Prostate gland (tissue), 2 donors: Measurements from ENCODE around the gene XRCC3. TPM values are rescaled to one million over a fixed set of nuclear protein-coding genes. Genes with fewer than 3 reads are reported as not detected.

Experiments used
- DNase-seq: peaks from one replicate; pipeline ENCODE4 v3.0.0-alpha.2; 2019; ENCODE audit warnings: low spot score
- H3K27ac ChIP-seq, 2 donors: fragments of 200-600 bp; sonication (generic); 2 replicates each; pipeline ENCODE4 v1.5.1; 2017 to 2019
- H3K27me3 ChIP-seq: fragments of 200-600 bp; sonication (generic); replicated peaks from 2 replicates; pipeline ENCODE4 v1.5.1; 2019; ENCODE audit not compliant: insufficient read depth
- H3K36me3 ChIP-seq, 2 donors: fragments of 200-600 bp; sonication (generic); 1 replicate in 1 of 2; 2 replicates in 1 of 2; pipeline versions ENCODE4 v1.5.1 to v1.8.1; 2017 to 2019
- H3K4me1 ChIP-seq: fragments of 200-600 bp; sonication (generic); replicated peaks from 2 replicates; pipeline ENCODE4 v1.5.1; 2019
- H3K4me3 ChIP-seq, 2 donors: fragments of 200-600 bp; sonication (generic); 2 replicates each; pipeline ENCODE4 v1.5.1; 2017 to 2019
- H3K9me3 ChIP-seq: fragments of 200-600 bp; sonication (generic); 2 replicates; pipeline ENCODE4 v1.5.1; 2017
- CTCF ChIP-seq, 4 experiments: fragments of 200-600 bp in 2 of 4; fragments of 450-650 bp in 2 of 4; sonication (generic) in 2 of 4; IDR thresholded peaks; 1 replicate in 3 of 4; 2 replicates in 1 of 4; pipeline ENCODE4 v1.5.1; 2016 to 2019; ENCODE audit warnings: antibody characterized with exemption in 4 of 4, mild to moderate bottlenecking in 2 of 4, moderate library complexity in 2 of 4
- POLR2A ChIP-seq: fragments of 450-650 bp; IDR thresholded peaks from one replicate; pipeline ENCODE4 v1.6.1; 2016; ENCODE audit warnings: antibody characterized with exemption, mild to moderate bottlenecking
- POLR2AphosphoS5 ChIP-seq: sonication (generic); formaldehyde crosslinking; IDR thresholded peaks from one replicate; pipeline ENCODE4 v1.6.1; 2017; ENCODE audit warnings: antibody characterized with exemption
- WGBS: methylation state at CpG from one replicate; pipeline ENCODE4 v1.1.5; 2018; 5-methylcytosine and 5-hydroxymethylcytosine counted together
- intact Hi-C: fragments of 100-400 bp; cut with DNase I; formaldehyde crosslinking; loops from one replicate; pipeline ENCODE4 v1.14.2; 2022
- total RNA-seq, 2 donors: library from RNA; depleted of rRNA; stranded (reverse); fragments of >200 nt; gene quantifications; one replicate each; pipeline ENCODE4 v1.1.0, GENCODE V29; 2016

XRCC3 gene
- total RNA-seq, 2 donors from 2014 or later = 24.7 to 33.2 TPM

- no peaks in the 10 kb centered on the region for H3K27me3 ChIP-seq
- no peak for DNase-seq
- H3K36me3 ChIP-seq = peaks cover 0 to 15% of the 10 kb centered on the region in 2 donors
- no peak overlapping the region for H3K27ac ChIP-seq
- TF ChIP-seq POLR2A (no peak), CTCF (IDR thresholded peaks at IDR 0.05) (no peak), POLR2AphosphoS5 (no peak)
- H3K9me3 ChIP-seq = no peaks in the 10 kb centered on the region
- intact Hi-C loops = no loop called here
- no peak overlapping the region for H3K4me3 ChIP-seq
- 88% methylated on average over 8 of the region's 8 CpGs for WGBS
- H3K4me1 ChIP-seq = peaks cover 12% of the 10 kb centered on the region
Observed at GRCh38 chr14:103690332-103690731, 24.9 kb downstream of the XRCC3 start.

GRCh38 chr14:103688906-103689902 is 26.0 kb downstream of the XRCC3 start:
- TF ChIP-seq POLR2AphosphoS5 (no peak), CTCF (IDR thresholded peaks at IDR 0.05) (no peak), POLR2A (no peak)
- Histone ChIP-seq H3K4me3 (no peak overlapping the region), H3K27ac (peak overlapping the region in 1 of 2 donors; percentile 9), H3K36me3 (peaks cover 0 to 13% of the 10 kb centered on the region in 2 donors), H3K27me3 (no peaks in the 10 kb centered on the region), H3K4me1 (peaks cover 12% of the 10 kb centered on the region), H3K9me3 (no peaks in the 10 kb centered on the region)
- peak; percentile 8 for DNase-seq
- intact Hi-C loops = no loop called here
- 31% methylated on average over 16 of the region's 16 CpGs for WGBS

- no peaks in the 10 kb centered on the region for H3K27me3 ChIP-seq
- 83% methylated on average over 5 of the region's 5 CpGs for WGBS
- no peaks in the 10 kb centered on the region for H3K9me3 ChIP-seq
- no peak overlapping the region for H3K27ac ChIP-seq
- H3K4me3 ChIP-seq = no peak overlapping the region
- H3K36me3 ChIP-seq = peaks cover 0 to 6% of the 10 kb centered on the region in 2 donors
- intact Hi-C loops = no loop called here
- no peak for DNase-seq
- TF ChIP-seq CTCF (IDR thresholded peaks at IDR 0.05) = no peak
- TF ChIP-seq POLR2A = no peak
- no peak for TF ChIP-seq POLR2AphosphoS5
- H3K4me1 ChIP-seq = peaks cover 6% of the 10 kb centered on the region
Observed at GRCh38 chr14:103688441-103688840, 26.8 kb downstream of the XRCC3 start.

- H3K9me3 ChIP-seq = no peaks in the 10 kb centered on the region
- WGBS = 86% methylated on average over 4 of the region's 4 CpGs
- H3K27me3 ChIP-seq = no peaks in the 10 kb centered on the region
- no peak overlapping the region for H3K27ac ChIP-seq
- H3K4me1 ChIP-seq = no peaks in the 10 kb centered on the region
- intact Hi-C loops = no loop called here
- no peak for DNase-seq
- H3K4me3 ChIP-seq = no peak overlapping the region
- H3K36me3 ChIP-seq = peaks cover 0 to 6% of the 10 kb centered on the region in 2 donors
- TF ChIP-seq POLR2AphosphoS5 = no peak
- no peak for TF ChIP-seq POLR2A
- TF ChIP-seq CTCF (IDR thresholded peaks at IDR 0.05) = no peak
Observed at GRCh38 chr14:103687712-103688111, 27.5 kb downstream of the XRCC3 start.
